Neural cell (in vitro differentiated cells): ENCODE data around the gene NPFFR1.

Experiments
- EP300 ChIP-seq: fragments of 450-650 bp; conservative IDR thresholded peaks from 2 replicates; pipeline ENCODE4 v1.6.1; 2014; ENCODE audit warnings: antibody characterized with exemption, mild to moderate bottlenecking, moderate library complexity; ENCODE audit not compliant: poor library complexity, severe bottlenecking
- EZH2 ChIP-seq: fragments of 200-600, 300-800 bp; shearing (Covaris generic), sonication (generic); IDR thresholded peaks from 2 replicates; pipeline ENCODE4 v1.6.1; 2014; ENCODE audit warnings: antibody characterized with exemption, low read length, borderline replicate concordance, mild to moderate bottlenecking; ENCODE audit not compliant: insufficient read depth, poor library complexity, severe bottlenecking
- MXI1 ChIP-seq: fragments of 450-650 bp; conservative IDR thresholded peaks from 2 replicates; pipeline ENCODE4 v1.6.1; 2014; ENCODE audit warnings: antibody characterized with exemption, mild to moderate bottlenecking; ENCODE audit not compliant: poor library complexity, severe bottlenecking
- POLR2AphosphoS5 ChIP-seq: IDR thresholded peaks from 2 replicates; pipeline ENCODE4 v1.6.1; 2012
- TAF1 ChIP-seq: IDR thresholded peaks from 2 replicates; pipeline ENCODE4 v1.6.1; 2012; ENCODE audit warnings: low read depth
- TF ChIP-seq, protein P1 (sequence below): fragments of 450-650 bp; IDR thresholded peaks from 2 replicates; pipeline ENCODE4 v1.5.1; 2014; ENCODE audit warnings: antibody characterized with exemption, mild to moderate bottlenecking, moderate library complexity; ENCODE audit not compliant: poor library complexity, severe bottlenecking
- TF ChIP-seq, protein P2 (sequence below): IDR thresholded peaks from 2 replicates; pipeline ENCODE4 v1.6.1; 2012; ENCODE audit warnings: borderline replicate concordance

DNA sequence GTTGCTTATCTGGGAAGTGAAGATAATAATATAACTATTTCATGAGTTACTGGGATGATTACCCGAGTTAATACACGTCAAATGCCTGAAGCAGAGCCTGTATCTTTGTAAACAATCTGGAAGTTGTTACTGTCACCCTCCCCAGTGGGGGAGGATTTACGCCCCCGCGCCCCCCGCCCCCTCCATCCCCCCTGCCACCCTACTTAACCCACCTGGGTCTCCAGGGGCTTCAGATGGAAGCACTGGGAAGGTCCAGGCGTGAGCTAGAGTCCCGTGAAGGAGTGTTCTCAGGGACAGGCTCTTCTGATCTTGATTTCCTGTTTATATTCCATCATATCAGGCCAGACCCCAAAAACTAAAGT is 49.9 kb downstream of the NPFFR1 start:
- TF ChIP-seq, protein P1, sequence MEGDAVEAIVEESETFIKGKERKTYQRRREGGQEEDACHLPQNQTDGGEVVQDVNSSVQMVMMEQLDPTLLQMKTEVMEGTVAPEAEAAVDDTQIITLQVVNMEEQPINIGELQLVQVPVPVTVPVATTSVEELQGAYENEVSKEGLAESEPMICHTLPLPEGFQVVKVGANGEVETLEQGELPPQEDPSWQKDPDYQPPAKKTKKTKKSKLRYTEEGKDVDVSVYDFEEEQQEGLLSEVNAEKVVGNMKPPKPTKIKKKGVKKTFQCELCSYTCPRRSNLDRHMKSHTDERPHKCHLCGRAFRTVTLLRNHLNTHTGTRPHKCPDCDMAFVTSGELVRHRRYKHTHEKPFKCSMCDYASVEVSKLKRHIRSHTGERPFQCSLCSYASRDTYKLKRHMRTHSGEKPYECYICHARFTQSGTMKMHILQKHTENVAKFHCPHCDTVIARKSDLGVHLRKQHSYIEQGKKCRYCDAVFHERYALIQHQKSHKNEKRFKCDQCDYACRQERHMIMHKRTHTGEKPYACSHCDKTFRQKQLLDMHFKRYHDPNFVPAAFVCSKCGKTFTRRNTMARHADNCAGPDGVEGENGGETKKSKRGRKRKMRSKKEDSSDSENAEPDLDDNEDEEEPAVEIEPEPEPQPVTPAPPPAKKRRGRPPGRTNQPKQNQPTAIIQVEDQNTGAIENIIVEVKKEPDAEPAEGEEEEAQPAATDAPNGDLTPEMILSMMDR = no peak
- TF ChIP-seq MXI1 = no peak
- no peak for TF ChIP-seq TAF1
- TF ChIP-seq EP300 = no peak
- no peak for TF ChIP-seq EZH2
- no peak for TF ChIP-seq POLR2AphosphoS5
- TF ChIP-seq, protein P2, sequence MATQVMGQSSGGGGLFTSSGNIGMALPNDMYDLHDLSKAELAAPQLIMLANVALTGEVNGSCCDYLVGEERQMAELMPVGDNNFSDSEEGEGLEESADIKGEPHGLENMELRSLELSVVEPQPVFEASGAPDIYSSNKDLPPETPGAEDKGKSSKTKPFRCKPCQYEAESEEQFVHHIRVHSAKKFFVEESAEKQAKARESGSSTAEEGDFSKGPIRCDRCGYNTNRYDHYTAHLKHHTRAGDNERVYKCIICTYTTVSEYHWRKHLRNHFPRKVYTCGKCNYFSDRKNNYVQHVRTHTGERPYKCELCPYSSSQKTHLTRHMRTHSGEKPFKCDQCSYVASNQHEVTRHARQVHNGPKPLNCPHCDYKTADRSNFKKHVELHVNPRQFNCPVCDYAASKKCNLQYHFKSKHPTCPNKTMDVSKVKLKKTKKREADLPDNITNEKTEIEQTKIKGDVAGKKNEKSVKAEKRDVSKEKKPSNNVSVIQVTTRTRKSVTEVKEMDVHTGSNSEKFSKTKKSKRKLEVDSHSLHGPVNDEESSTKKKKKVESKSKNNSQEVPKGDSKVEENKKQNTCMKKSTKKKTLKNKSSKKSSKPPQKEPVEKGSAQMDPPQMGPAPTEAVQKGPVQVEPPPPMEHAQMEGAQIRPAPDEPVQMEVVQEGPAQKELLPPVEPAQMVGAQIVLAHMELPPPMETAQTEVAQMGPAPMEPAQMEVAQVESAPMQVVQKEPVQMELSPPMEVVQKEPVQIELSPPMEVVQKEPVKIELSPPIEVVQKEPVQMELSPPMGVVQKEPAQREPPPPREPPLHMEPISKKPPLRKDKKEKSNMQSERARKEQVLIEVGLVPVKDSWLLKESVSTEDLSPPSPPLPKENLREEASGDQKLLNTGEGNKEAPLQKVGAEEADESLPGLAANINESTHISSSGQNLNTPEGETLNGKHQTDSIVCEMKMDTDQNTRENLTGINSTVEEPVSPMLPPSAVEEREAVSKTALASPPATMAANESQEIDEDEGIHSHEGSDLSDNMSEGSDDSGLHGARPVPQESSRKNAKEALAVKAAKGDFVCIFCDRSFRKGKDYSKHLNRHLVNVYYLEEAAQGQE = no peak
